NCI-H524 (cell line): ENCODE data around the gene SIRPA.

Source experiments
- DNase-seq, 2 experiments: peaks; one replicate each; lab custom pipeline; 2025; lab: John Stamatoyannopoulos, UW

The SIRPA gene

GRCh38 chr20:1933465-1933870 is 38.3 kb downstream of the SIRPA start:
- DNase-seq: no peak

- no peak for DNase-seq
Measured at GRCh38 chr20:1934156-1934555, 38.9 kb downstream of the SIRPA start.

- DNase-seq: no peak
Measured at GRCh38 chr20:1934721-1935573, 39.7 kb downstream of the SIRPA start.

- DNase-seq: peak in 1 of 2 experiments; percentile 15
Measured at GRCh38 chr20:1935696-1936366, 40.6 kb downstream of the SIRPA start.

- no peak for DNase-seq
Measured at GRCh38 chr20:1937316-1937976, 42.2 kb downstream of the SIRPA start.

GRCh38 chr20:1938464-1939269 is 43.5 kb downstream of the SIRPA start:
- no peak for DNase-seq

GRCh38 chr20:1939270-1939595 is 44.0 kb downstream of the SIRPA start:
- DNase-seq: no peak

GRCh38 chr20:1940581-1940980 is 45.4 kb downstream of the SIRPA start:
- DNase-seq: no peak

GRCh38 chr20:1941226-1941625 is 46.0 kb downstream of the SIRPA start:
- no peak for DNase-seq

- no peak for DNase-seq
Measured at GRCh38 chr20:1942061-1942460, 46.9 kb downstream of the SIRPA start.

- no peak for DNase-seq
Measured at GRCh38 chr20:1942486-1943274, 47.5 kb downstream of the SIRPA start.

- DNase-seq: no peak
Measured at GRCh38 chr20:1943275-1944002, 48.2 kb downstream of the SIRPA start.

GRCh38 chr20:1944345-1945091 is 49.3 kb downstream of the SIRPA start:
- no peak for DNase-seq

GRCh38 chr20:1945134-1945618 is 50.0 kb downstream of the SIRPA start:
- DNase-seq: no peak

GRCh38 chr20:1945660-1946059 is 50.5 kb downstream of the SIRPA start:
- no peak for DNase-seq

GRCh38 chr20:1946442-1946761 is 51.2 kb downstream of the SIRPA start:
- no peak for DNase-seq

GRCh38 chr20:1946762-1947534 is 51.7 kb downstream of the SIRPA start:
- peak in 1 of 2 experiments; percentile 63 for DNase-seq

- no peak for DNase-seq
Measured at GRCh38 chr20:1947535-1947846, 52.3 kb downstream of the SIRPA start.

- no peak for DNase-seq
Measured at GRCh38 chr20:1949347-1950100, 54.3 kb downstream of the SIRPA start.
